Erythroblast (primary cell): ENCODE data around the gene HSF4.

Source experiments
- GATA1 ChIP-seq: IDR thresholded peaks from 2 replicates; pipeline ENCODE4 v1.6.1; 2011; ENCODE audit warnings: low read depth, mild to moderate bottlenecking, control low read depth, low read length, moderate library complexity
- POLR2A ChIP-seq: IDR thresholded peaks from 2 replicates; pipeline ENCODE4 v1.6.1; 2011; ENCODE audit warnings: mild to moderate bottlenecking, low read length

- TF ChIP-seq POLR2A, result no peak
- TF ChIP-seq GATA1, result no peak
These were observed 5.8 kb downstream of the HSF4 start, which contains the start of gene NOL3 for GRCh38 chr16:67170168-67170948.
